Measurements from ENCODE around the gene RSPH1. TPM values are rescaled to one million over a fixed set of nuclear protein-coding genes. Genes with fewer than 3 reads are reported as not detected.

RSPH1 gene
- total RNA-seq, 2 donors from 2014 or later = not detected

GRCh38 chr21:42525029-42525581 lies 29.1 kb upstream of the RSPH1 start:
- DNase-seq (ENCODE audit: low spot score) = no peak
- peak overlapping the region in 1 of 2 donors; percentile 32 for H3K4me3 ChIP-seq
- peak overlapping the region; percentile 70 to 74 for H3K27ac ChIP-seq
- no peak for TF ChIP-seq CTCF (IDR thresholded peaks at IDR 0.05)
- peaks cover 0 to 33% of the 10 kb centered on the region in 2 donors for H3K4me1 ChIP-seq
- H3K27me3 ChIP-seq = no peaks in the 10 kb centered on the region
- no peaks in the 10 kb centered on the region for H3K36me3 ChIP-seq
- H3K9me3 ChIP-seq = no peaks in the 10 kb centered on the region

GRCh38 chr21:42524341-42525028 lies 28.5 kb upstream of the RSPH1 start:
- DNase-seq (ENCODE audit: low spot score) = peak; percentile 74
- peak overlapping the region; percentile 70 to 74 for H3K27ac ChIP-seq
- H3K9me3 ChIP-seq = no peaks in the 10 kb centered on the region
- peaks cover 3% of the 10 kb centered on the region for H3K36me3 ChIP-seq
- H3K27me3 ChIP-seq = no peaks in the 10 kb centered on the region
- H3K4me1 ChIP-seq = peaks cover 0 to 33% of the 10 kb centered on the region in 2 donors
- H3K4me3 ChIP-seq = peak overlapping the region in 1 of 2 donors; percentile 32
- no peak for TF ChIP-seq CTCF (IDR thresholded peaks at IDR 0.05)

- peaks cover 8% of the 10 kb centered on the region for H3K36me3 ChIP-seq
- no peak for DNase-seq (ENCODE audit: low spot score)
- H3K9me3 ChIP-seq = no peaks in the 10 kb centered on the region
- no peaks in the 10 kb centered on the region for H3K27me3 ChIP-seq
- no peak for TF ChIP-seq CTCF (IDR thresholded peaks at IDR 0.05)
- H3K4me3 ChIP-seq = no peak overlapping the region
- H3K27ac ChIP-seq = peak overlapping the region; percentile 70 to 74
- H3K4me1 ChIP-seq = peaks cover 0 to 33% of the 10 kb centered on the region in 2 donors
These were observed 27.9 kb upstream of the RSPH1 start for GRCh38 chr21:42523941-42524340.

- Histone ChIP-seq H3K4me1 (peaks cover 0 to 33% of the 10 kb centered on the region in 2 donors), H3K4me3 (no peak overlapping the region), H3K9me3 (no peaks in the 10 kb centered on the region), H3K27me3 (no peaks in the 10 kb centered on the region), H3K36me3 (peaks cover 10% of the 10 kb centered on the region), H3K27ac (no peak overlapping the region)
- no peak for TF ChIP-seq CTCF (IDR thresholded peaks at IDR 0.05)
- no peak for DNase-seq (ENCODE audit: low spot score)
These were observed 27.2 kb upstream of the RSPH1 start for GRCh38 chr21:42523211-42523610.

GRCh38 chr21:42522771-42523170 lies 26.7 kb upstream of the RSPH1 start:
- Histone ChIP-seq H3K4me1 (peaks cover 0 to 33% of the 10 kb centered on the region in 2 donors), H3K27ac (no peak overlapping the region), H3K36me3 (peaks cover 10% of the 10 kb centered on the region), H3K4me3 (no peak overlapping the region), H3K9me3 (no peaks in the 10 kb centered on the region), H3K27me3 (no peaks in the 10 kb centered on the region)
- DNase-seq (ENCODE audit: low spot score) = no peak
- no peak for TF ChIP-seq CTCF (IDR thresholded peaks at IDR 0.05)
